ENCODE measurements around the gene KRT1.
A peak's percentile ranks its signal among the peaks of the same experiment; 100 is the strongest.
"Not testable (repeated sequence)": the region's sequence is repeated elsewhere in the genome, so short reads cannot be mapped to it uniquely, and the experiment has no call there.

Gene KRT1

DNA sequence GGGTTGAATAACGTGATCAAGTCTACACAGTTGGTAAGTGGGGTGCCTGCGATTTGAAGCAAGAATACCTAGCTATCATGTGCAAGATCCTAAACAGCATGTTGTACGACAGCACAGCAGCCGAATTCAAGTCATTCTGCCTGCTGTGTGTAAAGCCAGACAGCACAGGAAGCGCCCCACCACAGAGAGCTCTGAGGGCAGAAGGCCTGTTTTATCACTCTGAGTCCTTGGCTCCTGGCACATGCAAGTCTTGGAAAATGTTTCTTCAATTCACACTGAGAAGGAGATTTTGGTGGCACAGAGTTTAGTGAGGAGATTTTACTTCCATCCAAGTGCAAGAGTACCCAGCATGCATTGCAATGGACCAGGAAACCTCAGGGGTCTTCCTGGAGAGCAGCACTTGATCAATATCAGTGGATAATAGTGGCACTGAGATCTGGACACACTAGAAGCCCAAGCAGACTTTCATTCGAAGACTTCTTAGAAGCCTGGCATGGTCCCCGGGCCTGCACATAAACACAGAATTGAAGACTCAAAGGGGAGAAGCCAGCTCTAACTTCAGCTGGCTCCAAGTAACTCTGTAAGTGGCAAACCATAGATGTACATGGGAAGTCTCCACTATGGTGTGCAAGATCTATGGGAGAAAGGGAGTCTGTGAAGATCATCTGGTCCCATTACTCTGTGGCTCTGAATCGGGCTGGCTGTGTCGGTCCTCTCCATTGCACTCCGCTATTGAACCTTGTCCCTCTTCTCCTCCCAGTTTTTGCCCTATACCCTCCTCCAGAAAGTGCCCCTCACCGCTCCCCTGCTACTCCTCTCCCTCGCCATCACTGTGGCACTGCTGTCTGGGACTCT lies 1.5 kb upstream of the KRT1 start:
- DNase-seq = peak; percentile 46

- DNase-seq = no peak
These were observed 332 bp downstream of the KRT1 start for GRCh38 chr12:52679875-52680274.

GRCh38 chr12:52677671-52678070 lies 2.5 kb downstream of the KRT1 start:
- DNase-seq = no peak

DNA sequence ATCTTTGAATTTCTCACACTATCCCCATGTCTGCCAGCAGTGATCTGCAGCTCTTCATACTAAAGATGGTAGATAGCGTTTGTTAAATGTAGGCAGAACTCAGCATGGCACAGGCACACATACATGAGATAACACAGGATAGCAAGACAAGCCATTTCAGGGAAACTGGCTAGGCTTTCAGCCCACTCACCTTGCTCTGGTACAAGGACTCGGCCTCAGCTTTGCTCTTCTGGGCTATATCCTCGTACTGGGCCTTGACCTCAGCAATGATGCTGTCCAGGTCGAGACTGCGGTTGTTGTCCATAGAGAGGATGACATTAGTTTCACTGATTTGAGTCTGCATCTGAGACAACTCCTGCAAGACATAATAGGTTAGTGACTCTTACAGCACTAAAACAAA lies 3.1 kb downstream of the KRT1 start:
- DNase-seq = no peak

GRCh38 chr12:52676163-52676562 lies 4.0 kb downstream of the KRT1 start:
- no peak for DNase-seq

- no peak for DNase-seq
These were observed 4.9 kb downstream of the KRT1 start for GRCh38 chr12:52675301-52675701.

GRCh38 chr12:52674433-52674775 lies 5.8 kb downstream of the KRT1 start:
- no peak for DNase-seq

DNA sequence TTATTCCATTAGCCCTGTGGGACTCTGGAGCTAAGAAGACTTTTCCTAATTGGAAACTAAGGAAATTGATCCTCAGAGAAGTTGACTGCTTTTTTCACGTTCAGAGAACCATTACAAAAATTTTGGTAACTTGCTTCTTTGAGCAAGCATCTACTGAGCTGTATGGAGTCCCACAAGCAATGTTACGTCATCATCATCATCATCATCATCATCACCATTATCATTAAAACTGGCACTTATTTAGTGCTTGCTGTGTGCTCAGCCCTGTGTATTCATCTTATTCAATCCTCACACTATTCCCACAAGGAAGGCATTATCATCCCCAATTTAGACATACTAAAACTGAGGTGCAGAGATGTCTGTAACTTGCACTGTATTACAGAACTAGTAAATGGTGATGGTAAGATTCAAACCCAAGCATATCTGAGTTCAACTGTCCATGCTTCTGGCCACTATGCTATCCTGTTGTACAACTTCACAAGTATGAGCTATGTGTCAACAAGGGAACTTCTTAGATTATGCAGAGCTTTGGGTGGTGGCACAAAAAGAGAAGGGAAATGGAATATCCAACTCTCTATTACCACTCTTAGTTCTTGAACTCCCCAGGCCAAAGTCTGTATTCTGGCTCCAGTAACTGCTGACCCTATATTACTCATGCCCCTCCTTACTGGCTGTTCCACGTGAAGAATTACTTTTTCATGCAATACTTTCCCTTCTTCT lies 6.3 kb downstream of the KRT1 start:
- no peak for DNase-seq

GRCh38 chr12:52673217-52673616 lies 7.0 kb downstream of the KRT1 start:
- no peak for DNase-seq

DNA sequence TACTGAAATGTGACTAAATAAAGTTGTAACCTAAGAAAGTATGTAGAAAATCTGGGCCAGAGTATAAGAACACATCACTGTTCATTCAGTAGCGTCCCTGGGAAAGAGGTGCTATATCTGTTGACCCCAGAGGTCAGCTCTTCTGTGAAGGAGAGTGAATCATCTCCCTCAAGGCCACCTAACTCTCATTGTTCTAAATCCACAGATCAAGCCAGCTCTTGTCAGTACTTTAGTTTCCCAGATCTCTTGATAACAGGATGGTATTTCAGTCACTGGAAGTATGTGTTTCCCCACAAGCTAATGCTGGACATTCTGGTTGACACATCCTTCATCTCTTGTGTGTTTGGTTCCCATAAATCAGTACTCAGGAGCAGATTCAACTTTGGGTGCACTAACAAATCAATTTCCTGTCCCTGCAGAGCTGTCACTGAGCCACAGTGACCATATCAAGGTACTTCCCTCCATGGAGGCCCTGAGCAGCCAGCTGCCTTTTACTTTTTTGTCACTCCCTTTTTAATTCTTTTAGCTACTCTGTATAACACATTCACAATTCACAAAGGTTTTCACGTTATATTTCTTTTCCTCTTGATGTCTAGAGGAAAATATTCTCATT lies 7.8 kb downstream of the KRT1 start:
- DNase-seq = no peak

DNA sequence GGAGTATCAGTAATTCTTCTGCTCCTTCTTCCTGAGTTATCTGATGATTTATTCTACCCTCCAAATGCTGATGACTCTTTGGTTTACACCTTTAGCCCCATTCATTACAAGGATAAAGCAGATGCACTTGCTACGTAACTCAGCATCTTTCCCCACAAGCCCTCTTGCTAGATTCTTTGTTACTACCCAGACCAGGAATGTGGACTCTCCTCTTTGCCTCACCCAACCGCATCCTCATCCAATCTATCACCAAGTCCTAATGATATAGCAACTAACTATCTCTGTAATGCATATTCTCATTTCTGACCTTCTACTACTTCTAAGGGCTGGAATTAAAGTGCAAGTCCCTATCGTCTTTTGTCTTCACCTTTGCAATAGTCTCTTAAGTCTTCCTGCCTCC lies 9.2 kb downstream of the KRT1 start:
- DNase-seq = no peak

DNA sequence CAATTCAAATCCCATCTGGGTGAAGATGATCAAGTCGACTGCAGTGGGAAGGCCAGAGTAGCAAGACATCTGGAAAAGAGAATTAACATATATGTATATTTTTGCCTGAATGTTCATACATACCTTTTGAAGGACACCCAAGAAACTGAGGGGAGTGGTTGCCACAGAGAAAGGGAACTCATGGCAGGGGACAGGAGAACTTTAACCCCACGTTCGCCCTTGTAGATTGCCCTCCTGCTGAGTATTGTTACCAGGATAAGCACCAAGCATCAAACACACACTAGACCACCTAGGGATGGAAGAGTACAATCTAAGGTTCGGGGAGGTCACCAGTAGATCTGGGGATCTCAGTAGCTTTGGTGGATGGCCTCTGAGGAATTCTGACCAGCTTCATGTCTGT lies 9.7 kb downstream of the KRT1 start:
- no peak for DNase-seq

GRCh38 chr12:52669941-52670340 lies 10.3 kb downstream of the KRT1 start:
- DNase-seq = not testable (repeated sequence)

DNA sequence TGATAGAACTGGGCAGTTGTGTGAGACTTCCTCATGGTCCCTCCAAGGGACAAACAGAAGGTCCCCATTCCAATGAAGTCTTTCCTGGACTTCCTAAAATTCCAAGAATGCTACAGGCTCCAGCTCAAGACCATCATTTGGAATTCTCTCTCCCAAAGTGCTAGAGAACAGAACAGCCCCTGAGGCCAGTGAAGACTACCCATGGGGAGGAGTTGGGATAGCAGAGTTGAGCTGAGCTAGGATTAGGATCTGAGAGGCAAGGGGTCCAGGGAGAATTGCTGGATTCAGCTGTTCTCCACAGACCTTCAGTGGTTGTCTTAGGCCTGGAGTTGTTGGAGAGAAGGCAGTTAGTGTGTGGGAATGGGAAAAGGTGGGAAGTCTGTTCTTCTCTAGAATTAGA lies 10.8 kb downstream of the KRT1 start:
- no peak for DNase-seq

GRCh38 chr12:52667931-52668330 lies 12.3 kb downstream of the KRT1 start:
- DNase-seq = no peak

GRCh38 chr12:52667509-52667908 lies 12.7 kb downstream of the KRT1 start:
- DNase-seq = no peak

GRCh38 chr12:52666471-52666870 lies 13.7 kb downstream of the KRT1 start:
- DNase-seq = no peak

- DNase-seq = no peak
These were observed 16.8 kb downstream of the KRT1 start for GRCh38 chr12:52663420-52663819.

GRCh38 chr12:52662918-52663229 lies 17.3 kb downstream of the KRT1 start:
- DNase-seq = no peak

GRCh38 chr12:52662093-52662917 lies 17.9 kb downstream of the KRT1 start:
- no peak for DNase-seq

GRCh38 chr12:52661668-52662067 lies 18.5 kb downstream of the KRT1 start:
- DNase-seq = no peak

DNA sequence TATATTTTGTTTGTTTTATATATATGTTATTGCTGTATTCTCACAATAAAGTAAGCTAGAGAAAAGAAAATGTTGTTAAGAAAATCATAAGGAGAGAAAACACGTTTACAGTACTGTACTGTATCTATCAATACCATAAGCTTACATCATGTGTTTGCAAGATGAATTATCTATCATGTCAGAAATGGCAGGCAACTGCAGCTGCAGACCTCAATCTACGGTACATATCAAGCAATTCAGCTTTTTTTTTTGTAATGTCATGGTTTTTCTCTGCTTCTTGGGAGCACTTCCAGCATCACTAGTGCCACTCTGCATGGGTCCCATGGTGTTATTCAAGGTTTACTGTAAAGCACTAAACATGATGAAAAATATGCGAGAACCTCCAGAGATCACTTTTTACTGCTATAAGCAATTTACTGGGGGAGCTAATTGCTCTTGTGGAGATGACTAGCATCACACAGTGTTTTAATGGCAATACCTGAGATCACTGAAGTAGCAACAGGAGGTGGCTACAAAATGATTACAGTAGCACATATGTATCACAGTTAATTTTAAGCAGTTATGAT lies 19.2 kb downstream of the KRT1 start:
- no peak for DNase-seq

DNA sequence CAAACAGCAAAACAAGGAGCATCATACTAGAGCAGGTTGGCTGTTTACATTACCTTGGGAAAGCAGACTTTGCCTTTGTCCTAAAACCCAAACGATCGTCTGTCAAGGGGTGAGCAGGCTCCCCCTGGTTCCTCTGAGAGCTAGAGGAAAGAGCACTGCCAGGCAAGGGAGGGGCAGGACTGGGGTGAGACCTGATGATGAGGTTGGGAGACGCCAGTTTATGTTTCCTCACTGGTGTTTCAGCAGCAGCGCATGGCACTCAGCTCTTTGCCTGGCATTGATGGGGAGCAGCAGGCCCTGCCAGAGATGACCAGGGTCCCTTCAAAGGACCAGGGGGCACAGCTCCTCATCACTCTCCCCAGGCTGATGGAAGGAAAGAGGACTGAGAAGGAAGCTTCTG lies 20.3 kb downstream of the KRT1 start:
- DNase-seq = no peak

Measured in stimulated activated CD8-positive, alpha-beta memory T cell treated with anti-CD3 and anti-CD28 coated beads, Interleukin-4, amount 100 ng/mL, for 48 hours (primary cell).